ENCODE measurements around the gene RAB33B.

The RAB33B gene

DNA sequence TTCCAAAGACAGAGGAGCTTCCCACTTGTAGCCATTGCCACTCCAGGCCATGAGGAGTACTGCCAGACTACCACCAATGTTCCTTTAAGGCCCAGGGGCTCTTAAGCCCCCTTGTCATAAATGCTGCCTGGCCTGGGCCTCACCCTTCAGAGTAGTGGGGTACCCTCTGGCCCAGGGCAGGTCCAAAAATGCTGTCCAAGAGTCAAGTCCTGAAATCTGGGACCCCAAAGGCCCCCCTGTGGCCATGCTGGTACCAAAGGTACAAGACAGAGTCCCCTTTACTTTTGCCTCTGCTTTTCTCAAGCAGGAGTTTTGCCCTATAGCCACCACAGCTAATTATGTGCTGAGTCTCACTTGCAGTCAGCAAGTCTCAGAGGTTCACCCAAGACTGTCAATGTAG, 16.4 kb downstream of the RAB33B start:
- no peak for TF ChIP-seq SIN3A (IDR thresholded peaks at IDR 0.05; ENCODE audit: borderline replicate concordance, insufficient read depth, low read length)
- no peak for TF ChIP-seq POLR2AphosphoS5 (IDR thresholded peaks at IDR 0.05; ENCODE audit: low read depth, low read length)
- no peak for TF ChIP-seq FOXP2 (optimal IDR thresholded peaks at IDR 0.05; ENCODE audit: borderline replicate concordance, extremely low read depth, extremely low read length, insufficient read depth)
- TF ChIP-seq, protein P1, sequence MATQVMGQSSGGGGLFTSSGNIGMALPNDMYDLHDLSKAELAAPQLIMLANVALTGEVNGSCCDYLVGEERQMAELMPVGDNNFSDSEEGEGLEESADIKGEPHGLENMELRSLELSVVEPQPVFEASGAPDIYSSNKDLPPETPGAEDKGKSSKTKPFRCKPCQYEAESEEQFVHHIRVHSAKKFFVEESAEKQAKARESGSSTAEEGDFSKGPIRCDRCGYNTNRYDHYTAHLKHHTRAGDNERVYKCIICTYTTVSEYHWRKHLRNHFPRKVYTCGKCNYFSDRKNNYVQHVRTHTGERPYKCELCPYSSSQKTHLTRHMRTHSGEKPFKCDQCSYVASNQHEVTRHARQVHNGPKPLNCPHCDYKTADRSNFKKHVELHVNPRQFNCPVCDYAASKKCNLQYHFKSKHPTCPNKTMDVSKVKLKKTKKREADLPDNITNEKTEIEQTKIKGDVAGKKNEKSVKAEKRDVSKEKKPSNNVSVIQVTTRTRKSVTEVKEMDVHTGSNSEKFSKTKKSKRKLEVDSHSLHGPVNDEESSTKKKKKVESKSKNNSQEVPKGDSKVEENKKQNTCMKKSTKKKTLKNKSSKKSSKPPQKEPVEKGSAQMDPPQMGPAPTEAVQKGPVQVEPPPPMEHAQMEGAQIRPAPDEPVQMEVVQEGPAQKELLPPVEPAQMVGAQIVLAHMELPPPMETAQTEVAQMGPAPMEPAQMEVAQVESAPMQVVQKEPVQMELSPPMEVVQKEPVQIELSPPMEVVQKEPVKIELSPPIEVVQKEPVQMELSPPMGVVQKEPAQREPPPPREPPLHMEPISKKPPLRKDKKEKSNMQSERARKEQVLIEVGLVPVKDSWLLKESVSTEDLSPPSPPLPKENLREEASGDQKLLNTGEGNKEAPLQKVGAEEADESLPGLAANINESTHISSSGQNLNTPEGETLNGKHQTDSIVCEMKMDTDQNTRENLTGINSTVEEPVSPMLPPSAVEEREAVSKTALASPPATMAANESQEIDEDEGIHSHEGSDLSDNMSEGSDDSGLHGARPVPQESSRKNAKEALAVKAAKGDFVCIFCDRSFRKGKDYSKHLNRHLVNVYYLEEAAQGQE (IDR thresholded peaks at IDR 0.05; ENCODE audit: insufficient read depth in 1 of 2, low read depth in 2 of 2, low read length in 2 of 2) = no peak
- no peak for TF ChIP-seq TAF1 (IDR thresholded peaks at IDR 0.05; ENCODE audit: borderline replicate concordance, insufficient read depth, low read length)

DNA sequence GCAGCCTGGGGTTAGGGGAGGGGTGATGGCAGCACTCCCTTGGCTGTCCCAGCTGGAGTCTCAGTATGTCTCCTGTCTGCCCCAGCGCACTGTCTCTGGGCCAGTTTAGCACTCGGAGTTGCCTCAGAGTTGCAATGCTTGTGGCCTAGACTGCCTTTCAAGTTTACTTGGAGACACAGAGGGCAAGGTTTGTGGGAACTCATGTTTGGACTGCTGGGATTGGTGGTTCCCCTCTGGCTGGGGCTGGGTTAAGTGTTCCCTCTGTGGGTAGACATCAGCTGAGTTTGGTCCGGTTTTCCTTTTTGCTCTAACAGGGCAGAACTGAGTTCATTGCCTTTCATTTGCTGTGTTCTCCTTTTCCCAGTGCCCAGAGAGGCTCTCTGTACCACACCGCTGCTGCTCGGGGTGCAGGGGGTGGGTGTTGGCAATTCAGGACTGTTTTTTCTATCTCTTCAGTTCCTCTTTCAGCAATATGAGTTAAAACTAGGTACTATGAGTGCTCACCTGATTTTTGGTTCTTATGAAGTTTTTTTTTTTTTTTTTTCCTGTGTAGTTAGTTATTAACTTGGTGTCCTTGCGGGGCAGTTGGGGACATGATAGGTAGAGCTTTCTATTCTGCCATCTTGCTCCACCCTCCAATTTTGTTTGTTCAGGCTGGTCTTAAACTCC, 17.2 kb downstream of the RAB33B start:
- TF ChIP-seq TAF1 (IDR thresholded peaks at IDR 0.05; ENCODE audit: borderline replicate concordance, insufficient read depth, low read length) (no peak), SIN3A (IDR thresholded peaks at IDR 0.05; ENCODE audit: borderline replicate concordance, insufficient read depth, low read length) (no peak), FOXP2 (optimal IDR thresholded peaks at IDR 0.05; ENCODE audit: borderline replicate concordance, extremely low read depth, extremely low read length, insufficient read depth) (no peak), POLR2AphosphoS5 (IDR thresholded peaks at IDR 0.05; ENCODE audit: low read depth, low read length) (no peak)
- TF ChIP-seq, protein P1 (IDR thresholded peaks at IDR 0.05; ENCODE audit: insufficient read depth in 1 of 2, low read depth in 2 of 2, low read length in 2 of 2) = no peak

DNA sequence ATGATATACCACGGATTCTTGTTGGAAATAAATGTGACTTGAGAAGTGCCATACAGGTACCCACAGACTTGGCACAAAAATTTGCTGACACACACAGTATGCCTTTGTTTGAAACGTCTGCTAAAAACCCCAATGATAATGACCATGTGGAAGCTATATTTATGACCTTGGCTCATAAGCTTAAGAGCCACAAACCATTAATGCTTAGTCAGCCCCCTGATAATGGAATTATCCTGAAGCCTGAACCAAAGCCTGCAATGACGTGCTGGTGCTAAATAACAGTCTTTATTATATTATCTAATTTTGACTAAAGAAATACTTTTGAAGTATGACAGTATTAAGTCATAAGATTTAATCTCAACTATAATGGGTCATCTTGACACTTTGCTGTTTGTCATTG, 18.9 kb downstream of the RAB33B start:
- TF ChIP-seq, protein P1 (IDR thresholded peaks at IDR 0.05; ENCODE audit: insufficient read depth in 1 of 2, low read depth in 2 of 2, low read length in 2 of 2) = no peak
- TF ChIP-seq SIN3A (IDR thresholded peaks at IDR 0.05; ENCODE audit: borderline replicate concordance, insufficient read depth, low read length) (no peak), TAF1 (IDR thresholded peaks at IDR 0.05; ENCODE audit: borderline replicate concordance, insufficient read depth, low read length) (no peak), POLR2AphosphoS5 (IDR thresholded peaks at IDR 0.05; ENCODE audit: low read depth, low read length) (no peak), FOXP2 (optimal IDR thresholded peaks at IDR 0.05; ENCODE audit: borderline replicate concordance, extremely low read depth, extremely low read length, insufficient read depth) (no peak)

DNA sequence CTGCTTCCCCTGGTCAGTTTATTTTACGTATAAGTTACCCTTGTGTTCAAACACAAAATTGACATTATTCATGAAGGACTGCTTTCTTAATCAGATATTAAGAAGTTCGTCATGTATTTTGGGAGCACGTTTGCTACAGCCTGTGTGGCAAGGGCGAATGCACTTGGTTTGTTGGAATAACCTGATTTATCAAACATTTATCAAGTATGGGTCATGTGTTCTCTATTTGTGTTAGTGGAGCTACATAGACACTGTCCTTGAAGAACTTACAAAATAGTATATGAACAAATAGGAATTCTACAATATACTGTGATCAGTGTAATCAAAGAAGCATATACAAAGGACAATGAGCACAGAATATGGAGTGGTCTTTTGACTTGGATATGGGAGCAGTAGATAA, 22.4 kb downstream of the RAB33B start:
- no peak for TF ChIP-seq TAF1 (IDR thresholded peaks at IDR 0.05; ENCODE audit: borderline replicate concordance, insufficient read depth, low read length)
- TF ChIP-seq POLR2AphosphoS5 (IDR thresholded peaks at IDR 0.05; ENCODE audit: low read depth, low read length) = no peak
- TF ChIP-seq, protein P1 (IDR thresholded peaks at IDR 0.05; ENCODE audit: insufficient read depth in 1 of 2, low read depth in 2 of 2, low read length in 2 of 2) = no peak
- no peak for TF ChIP-seq SIN3A (IDR thresholded peaks at IDR 0.05; ENCODE audit: borderline replicate concordance, insufficient read depth, low read length)
- no peak for TF ChIP-seq FOXP2 (optimal IDR thresholded peaks at IDR 0.05; ENCODE audit: borderline replicate concordance, extremely low read depth, extremely low read length, insufficient read depth)

Data from PFSK-1 (cell line).